Fibroblast of skin of left biceps (primary cell): Measurements from ENCODE around the gene IRS2.
"Not testable (repeated sequence)": the region's sequence is repeated elsewhere in the genome, so short reads cannot be mapped to it uniquely, and the experiment has no call there.

ENCODE experiments used
- DNase-seq, 2 experiments: peaks; one replicate each; pipeline ENCODE4 v3.0.0-alpha.2; 2013; ENCODE audit warnings: low read depth in 2 of 2

IRS2 gene, protein sequence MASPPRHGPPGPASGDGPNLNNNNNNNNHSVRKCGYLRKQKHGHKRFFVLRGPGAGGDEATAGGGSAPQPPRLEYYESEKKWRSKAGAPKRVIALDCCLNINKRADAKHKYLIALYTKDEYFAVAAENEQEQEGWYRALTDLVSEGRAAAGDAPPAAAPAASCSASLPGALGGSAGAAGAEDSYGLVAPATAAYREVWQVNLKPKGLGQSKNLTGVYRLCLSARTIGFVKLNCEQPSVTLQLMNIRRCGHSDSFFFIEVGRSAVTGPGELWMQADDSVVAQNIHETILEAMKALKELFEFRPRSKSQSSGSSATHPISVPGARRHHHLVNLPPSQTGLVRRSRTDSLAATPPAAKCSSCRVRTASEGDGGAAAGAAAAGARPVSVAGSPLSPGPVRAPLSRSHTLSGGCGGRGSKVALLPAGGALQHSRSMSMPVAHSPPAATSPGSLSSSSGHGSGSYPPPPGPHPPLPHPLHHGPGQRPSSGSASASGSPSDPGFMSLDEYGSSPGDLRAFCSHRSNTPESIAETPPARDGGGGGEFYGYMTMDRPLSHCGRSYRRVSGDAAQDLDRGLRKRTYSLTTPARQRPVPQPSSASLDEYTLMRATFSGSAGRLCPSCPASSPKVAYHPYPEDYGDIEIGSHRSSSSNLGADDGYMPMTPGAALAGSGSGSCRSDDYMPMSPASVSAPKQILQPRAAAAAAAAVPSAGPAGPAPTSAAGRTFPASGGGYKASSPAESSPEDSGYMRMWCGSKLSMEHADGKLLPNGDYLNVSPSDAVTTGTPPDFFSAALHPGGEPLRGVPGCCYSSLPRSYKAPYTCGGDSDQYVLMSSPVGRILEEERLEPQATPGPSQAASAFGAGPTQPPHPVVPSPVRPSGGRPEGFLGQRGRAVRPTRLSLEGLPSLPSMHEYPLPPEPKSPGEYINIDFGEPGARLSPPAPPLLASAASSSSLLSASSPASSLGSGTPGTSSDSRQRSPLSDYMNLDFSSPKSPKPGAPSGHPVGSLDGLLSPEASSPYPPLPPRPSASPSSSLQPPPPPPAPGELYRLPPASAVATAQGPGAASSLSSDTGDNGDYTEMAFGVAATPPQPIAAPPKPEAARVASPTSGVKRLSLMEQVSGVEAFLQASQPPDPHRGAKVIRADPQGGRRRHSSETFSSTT (N-terminal part only)

DNA sequence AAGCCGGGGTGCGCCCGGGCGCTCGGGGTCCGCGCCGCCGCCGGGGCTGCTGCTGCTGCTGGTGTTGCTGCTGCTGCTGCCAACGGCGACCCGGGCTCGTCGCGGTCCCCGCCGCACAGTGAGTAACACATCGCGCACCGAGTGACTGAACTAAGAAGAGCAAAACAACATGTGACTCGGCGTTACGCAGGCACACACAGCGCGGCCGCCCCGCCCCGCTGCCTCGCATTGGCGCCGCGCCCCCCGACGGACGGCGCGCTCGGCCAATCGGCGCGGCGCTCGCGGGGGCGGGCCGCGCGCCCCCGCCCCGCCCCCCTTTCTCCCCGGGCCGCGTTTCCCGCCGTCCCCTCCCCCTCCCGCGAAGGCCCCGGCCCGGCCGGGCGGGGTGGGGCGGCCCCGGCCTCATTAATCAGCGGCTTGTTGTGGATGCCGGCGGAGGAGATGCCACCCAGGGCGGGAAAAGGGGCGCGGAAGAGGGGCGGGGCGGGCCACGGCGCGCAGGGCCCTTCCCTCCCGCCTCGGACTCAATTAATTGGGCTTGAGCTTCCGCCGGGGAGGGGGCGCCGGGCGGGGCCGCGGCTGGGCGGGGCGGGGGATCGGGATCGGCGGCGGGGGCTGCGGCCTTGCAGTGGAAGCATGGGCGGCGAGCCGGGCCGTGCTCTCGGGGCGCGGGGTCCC, at the start of gene IRS2:
Gene IRS2 (minus strand): TSS at position 127 of the 678 bp plus-strand sequence. CDS start 530 bp downstream, outside the sequence.
- DNase-seq = peak; percentile 77 to 78

DNA sequence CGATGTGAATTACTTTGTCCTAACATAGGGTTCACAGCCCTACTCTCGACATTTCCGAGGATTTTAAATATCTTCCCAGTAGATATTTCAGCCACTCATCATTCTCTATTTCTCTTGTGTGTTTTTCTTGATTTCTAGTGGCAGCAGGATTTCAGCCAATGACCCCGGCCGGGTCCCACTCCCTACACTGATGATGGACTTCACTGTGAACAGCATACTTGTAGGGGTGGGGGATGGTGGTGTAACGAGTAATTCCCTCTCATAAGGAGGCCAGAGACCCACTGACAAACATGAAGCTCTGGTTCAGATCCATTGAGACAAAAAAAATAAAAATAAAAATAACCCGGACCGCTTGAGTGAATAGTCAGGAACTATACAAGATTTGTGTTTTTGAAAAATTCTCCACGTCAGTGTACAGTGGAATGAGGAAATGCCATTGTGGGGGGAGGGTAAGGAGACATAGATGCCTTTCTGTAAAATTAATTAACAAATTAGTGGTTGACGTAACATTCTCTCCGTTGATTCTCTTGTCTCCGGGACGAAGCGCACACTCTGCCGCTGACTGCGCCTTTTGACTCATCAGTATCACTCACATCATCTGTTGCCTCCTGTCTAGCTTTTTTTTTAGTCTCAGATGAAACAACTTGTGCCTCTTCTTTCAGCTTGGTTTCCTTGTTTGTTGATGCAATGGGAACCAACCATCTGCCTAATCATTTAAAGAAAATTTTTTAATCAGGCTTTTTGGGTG, 48.8 kb upstream of the IRS2 start:
- no peak for DNase-seq

DNA sequence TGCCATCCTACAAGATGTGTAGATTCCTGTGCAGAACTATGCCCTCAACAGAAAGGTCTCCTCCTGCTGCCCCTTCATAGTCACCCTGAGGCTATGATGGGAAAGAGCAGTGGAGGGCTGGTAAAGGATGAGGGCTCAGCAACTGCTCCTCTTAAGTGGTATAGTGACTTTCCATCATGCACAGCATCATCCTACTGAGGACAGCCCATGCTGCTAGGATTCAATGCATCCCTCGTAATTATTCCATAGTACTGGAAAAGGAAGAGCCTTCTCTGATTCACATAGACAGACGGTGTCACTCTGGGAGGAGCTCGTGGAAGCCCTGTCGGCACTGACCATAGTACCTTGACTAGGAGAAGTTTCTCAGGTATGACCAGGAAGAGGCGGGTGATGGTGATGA, 47.6 kb upstream of the IRS2 start:
- DNase-seq = no peak

GRCh38 chr13:109833071-109833470, 46.7 kb upstream of the IRS2 start:
- DNase-seq = no peak

DNA sequence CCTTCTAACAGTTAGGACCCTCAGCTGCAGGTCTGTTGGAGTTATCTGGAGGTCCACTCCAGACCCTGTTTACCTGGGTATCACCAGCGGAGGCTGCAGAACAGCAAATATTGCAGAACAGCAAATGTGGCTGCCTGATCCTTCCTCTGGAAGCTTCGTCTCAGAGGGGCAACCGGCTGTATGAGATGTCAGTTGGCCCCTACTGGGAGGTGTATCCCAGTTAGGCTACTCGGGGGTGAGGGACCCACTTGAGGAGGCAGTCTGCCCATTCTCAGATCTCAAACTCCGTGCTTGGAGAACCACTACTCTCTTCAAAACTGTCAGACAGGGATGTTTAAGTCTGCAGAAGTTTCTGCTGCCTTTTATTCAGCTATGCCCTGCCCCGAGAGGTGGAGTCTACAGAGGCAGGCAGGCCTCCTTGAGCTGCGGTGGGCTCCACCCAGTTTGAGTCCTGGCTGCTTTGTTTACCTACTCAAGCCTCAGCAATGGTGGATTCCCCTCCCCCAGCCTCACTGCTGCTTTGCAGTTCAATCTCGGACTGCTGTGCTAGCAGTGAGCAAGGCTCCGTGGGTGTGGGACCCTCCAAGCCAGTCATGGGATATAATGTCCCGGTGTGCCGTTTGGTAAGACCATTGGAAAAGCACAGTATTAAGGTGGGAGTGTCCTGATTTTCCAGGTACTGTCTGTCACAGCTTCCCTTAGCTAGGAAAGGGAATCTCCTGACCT, 42.4 kb upstream of the IRS2 start:
- not testable (repeated sequence) for DNase-seq

- not testable (repeated sequence) for DNase-seq
These were observed 36.8 kb upstream of the IRS2 start for GRCh38 chr13:109823201-109823600.

DNA sequence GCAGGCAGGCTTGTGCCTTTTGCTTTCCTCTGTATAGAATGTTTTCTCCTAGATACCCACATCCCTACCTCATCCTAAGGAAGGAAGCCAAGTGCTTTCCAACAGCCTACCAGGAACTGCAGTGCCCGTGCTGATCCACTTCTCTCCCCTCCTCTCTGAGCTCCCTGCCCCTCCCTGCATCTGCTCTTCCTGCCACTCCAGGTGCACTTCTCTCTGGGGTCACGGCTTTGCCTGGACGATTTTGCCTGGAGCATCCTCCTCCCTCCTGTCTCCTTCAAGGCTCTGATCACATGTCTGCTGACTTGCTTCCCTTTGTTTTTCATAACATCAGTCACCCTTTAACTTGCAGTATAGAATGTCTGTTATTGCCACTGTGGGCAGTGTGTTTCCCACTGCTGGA, 34.7 kb upstream of the IRS2 start:
- DNase-seq = no peak

GRCh38 chr13:109819874-109820273, 33.5 kb upstream of the IRS2 start:
- no peak for DNase-seq

DNA sequence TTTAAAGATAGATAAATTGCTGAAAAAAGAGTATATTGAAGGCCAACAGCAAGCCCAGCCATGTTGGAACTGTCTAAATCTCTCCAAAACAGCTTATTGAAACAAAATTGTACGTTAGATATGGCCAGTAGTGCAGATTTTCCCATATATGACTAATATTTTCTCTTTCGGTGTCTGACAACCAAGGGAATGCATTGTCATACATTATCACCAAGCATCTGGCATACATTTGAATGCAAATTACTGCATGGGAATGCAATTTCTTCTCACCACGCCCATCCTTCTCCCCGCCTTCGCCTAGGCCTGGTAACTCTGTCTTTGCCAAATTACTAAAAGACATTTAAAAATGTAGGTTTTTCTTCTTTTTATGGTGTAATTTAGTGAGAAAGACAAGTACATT, 32.5 kb upstream of the IRS2 start:
- peak; percentile 74 to 76 for DNase-seq

DNA sequence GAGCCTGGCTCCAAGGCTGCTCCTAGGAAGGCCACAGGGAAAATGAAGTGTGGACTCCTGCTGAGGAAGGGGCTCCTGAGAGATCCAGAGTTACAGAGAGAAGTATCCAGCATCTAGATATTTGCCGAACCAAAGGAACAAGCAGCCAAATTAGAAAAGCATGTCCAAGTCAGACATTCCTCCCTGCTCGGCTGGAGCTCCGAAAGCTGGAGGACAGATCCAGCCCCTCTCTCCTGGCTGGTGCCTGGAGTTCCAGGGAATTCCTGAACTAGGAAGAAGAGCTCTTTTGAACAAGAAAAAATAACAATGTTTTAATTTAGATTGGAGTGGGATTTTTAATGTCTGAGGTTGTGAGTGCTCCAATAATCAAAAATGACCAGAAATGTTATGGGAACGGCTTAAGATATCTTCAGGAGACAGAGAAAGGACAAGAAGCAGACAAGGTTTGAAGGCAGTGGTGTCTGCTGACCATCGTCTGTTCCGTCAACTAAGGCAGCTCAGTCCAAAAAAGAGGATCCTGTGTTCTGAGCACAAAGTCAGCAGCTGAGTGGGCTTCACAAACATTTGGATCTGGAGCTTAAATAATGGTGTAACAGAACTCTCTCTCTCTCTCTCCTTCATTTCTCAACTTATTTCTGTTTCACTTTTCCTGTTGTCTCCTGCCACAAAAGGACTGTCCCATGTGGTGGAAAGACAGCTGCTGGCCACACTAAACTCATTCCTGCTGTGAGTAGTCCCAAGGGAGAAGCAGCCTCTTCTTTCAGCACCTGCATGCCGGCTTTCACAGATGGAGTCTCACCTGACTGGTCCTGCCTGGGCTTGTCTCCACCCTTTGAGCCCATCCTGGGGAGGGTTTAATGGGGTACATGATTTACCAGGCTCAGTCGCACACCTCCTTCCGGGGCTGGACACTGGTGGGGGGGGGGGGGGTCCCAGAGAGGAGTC, 31.5 kb upstream of the IRS2 start:
- no peak for DNase-seq

DNA sequence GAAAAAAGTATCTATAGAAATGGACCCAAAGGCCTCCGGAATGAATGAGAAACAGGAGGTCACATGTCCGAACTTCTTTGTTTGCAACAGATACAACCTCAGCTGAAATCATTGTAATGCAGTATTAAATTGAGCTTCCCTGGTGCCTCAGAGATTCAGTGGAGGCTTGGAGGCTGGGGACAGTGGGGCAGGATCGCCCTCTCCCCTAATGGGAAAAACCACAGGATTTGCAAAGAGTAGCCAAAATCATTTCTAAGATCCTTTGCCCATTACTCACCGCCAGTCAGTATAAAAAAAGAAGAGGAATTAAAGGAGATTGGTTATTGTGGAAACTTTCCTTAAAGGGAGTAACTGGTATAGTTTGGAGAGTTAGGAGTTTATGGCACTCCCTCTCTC, 30.4 kb upstream of the IRS2 start:
- peak; percentile 69 to 73 for DNase-seq

DNA sequence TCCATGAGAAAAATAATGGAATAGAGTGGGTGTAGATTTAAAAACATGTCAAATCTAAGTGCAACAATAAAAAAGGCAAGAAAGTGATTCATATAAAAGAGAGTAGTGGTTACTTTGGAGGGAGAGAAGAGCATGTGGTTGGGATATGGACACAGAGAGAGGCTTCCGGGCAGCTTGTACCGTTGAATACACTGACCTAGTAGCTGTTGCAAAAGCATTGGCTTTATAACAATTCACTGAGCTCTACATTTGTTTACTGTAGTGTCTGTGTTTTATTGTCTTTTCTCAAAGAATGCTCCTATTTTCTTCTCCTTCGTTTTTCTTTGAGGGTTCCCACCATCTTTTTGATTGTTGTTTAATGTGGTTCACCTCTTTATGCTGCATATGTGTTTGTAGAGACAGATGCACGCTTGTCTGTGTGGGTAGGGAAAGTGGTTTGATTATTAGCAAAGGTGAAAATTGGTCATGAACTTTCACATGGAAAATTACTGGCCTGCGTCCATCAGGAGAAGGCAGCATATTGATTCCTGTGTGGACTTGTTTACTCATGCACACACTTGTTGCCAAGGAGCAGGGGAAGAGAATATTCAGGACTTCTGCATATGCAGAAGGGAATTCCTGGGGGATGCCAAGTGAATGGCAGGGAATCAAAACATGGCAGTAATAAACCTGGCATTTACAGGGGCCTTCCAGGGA, 29.9 kb upstream of the IRS2 start:
- DNase-seq = no peak

- DNase-seq = no peak
These were observed 29.3 kb upstream of the IRS2 start for GRCh38 chr13:109815651-109816050.

DNA sequence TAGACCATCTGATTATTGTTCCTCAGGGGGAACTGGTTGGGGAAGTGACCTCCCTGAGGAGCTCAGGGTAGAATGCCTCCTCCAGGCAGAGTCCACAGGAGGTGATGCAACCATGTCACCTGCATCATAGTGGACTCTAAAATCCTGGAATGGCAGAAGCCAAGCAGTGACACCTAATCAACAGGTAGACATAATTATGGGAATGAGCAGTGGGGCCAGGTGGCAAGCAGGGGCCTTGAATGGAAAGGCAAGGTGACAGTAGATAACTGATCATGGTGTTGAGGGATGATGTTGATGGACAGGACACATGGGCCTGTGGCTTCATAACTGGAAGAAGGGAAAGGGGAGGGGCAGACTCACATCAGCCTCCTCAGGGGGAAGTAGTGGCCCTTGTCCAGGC, 27.3 kb upstream of the IRS2 start:
- DNase-seq = no peak

- no peak for DNase-seq
These were observed 26.0 kb upstream of the IRS2 start for GRCh38 chr13:109812382-109812781.

GRCh38 chr13:109810761-109811510, 24.6 kb upstream of the IRS2 start:
- no peak for DNase-seq

- no peak for DNase-seq
These were observed 23.0 kb upstream of the IRS2 start for GRCh38 chr13:109809216-109809932.
